K562 (cell line): ENCODE data around the gene POP5. TPM values are rescaled to one million over a fixed set of nuclear protein-coding genes. Genes with fewer than 3 reads are reported as not detected.

Source experiments
- CTCFL ChIP-seq: IDR thresholded peaks from 2 replicates; pipeline ENCODE4 v1.6.1; 2011; ENCODE audit warnings: borderline replicate concordance, low read depth, mild to moderate bottlenecking, moderate library complexity, low read length; ENCODE audit not compliant: insufficient read depth, poor library complexity, severe bottlenecking
- ETV1 ChIP-seq: fragments of 450-650 bp; conservative IDR thresholded peaks from 2 replicates; pipeline ENCODE4 v1.6.1; 2016; ENCODE audit warnings: missing genetic modification characterization, control low read depth, low read depth, missing compliant biosample characterization
- HLTF ChIP-seq: fragments of 450-650 bp; IDR thresholded peaks from 2 replicates; pipeline ENCODE4 v1.6.1; 2016
- NR2C1 ChIP-seq, 2 experiments: fragments of 450-650 bp; IDR thresholded peaks; 2 replicates each; pipeline ENCODE4 v1.6.1; 2017; ENCODE audit warnings: mild to moderate bottlenecking in 2 of 2, antibody characterized with exemption in 1 of 2, inconsistent platforms in 1 of 2, missing compliant biosample characterization in 1 of 2, missing genetic modification characterization in 1 of 2
- REST ChIP-seq, 2 experiments: fragments of 450-650 bp; formaldehyde crosslinking in 1 of 2; IDR thresholded peaks; 2 replicates each; pipeline versions ENCODE4 v1.4.0 to v1.6.1; 2014 to 2020; ENCODE audit warnings: mild to moderate bottlenecking in 2 of 2, borderline replicate concordance in 1 of 2, low read depth in 1 of 2
- ZNF239 ChIP-seq: fragments of 250-450 bp; sonication (Bioruptor Pico); IDR thresholded peaks from 2 replicates; pipeline ENCODE4 v1.4.0; 2020; ENCODE audit warnings: mild to moderate bottlenecking
- polyA plus RNA-seq, 8 experiments: library from polyadenylated mRNA; depleted of rRNA in 4 of 8; stranded (reverse) in 5 of 8; unstranded in 3 of 8; fragments of >200 nt; fragmentation: Nextera tagmentation in 2 of 8; fragmentation: Illumina TruSeq in 1 of 8; extraction: Ambion mirVana in 2 of 8; extraction: Trizol in 1 of 8; gene quantifications; 2 replicates each; pipeline versions ENCODE4 v1.2.1 to v1.2.3, GENCODE V29; 2011 to 2014; ENCODE audit warnings: inconsistent platforms in 1 of 8, missing spikeins in 1 of 8
- total RNA-seq, 7 experiments: library from RNA; depleted of rRNA in 6 of 7; stranded (reverse); fragments of >200 nt in 6 of 7; fragmentation: Illumina TruSeq in 2 of 7; extraction: Trizol in 2 of 7; gene quantifications; 2 replicates each; pipeline versions ENCODE4 v1.2.1 to v1.2.3, GENCODE V29; 2011 to 2021; ENCODE audit warnings: low replicate concordance in 1 of 7

POP5 gene
- total and polyA plus RNA-seq, 9 of the 15 experiments (the other 6 are each of a cell fraction or from before 2014, with no cell fraction given) = 57.5 to 253 (median 73.8) TPM

- TF ChIP-seq CTCFL (no peak), NR2C1 (IDR thresholded peaks at IDR 0.05) (no peak), NR2C1 (tag; IDR thresholded peaks at IDR 0.05) (0 out of 2 replicates have a peak, but pooled peaks have one; percentile 36), HLTF (no peak), ETV1 (tag) (no peak), REST (IDR thresholded peaks at IDR 0.05; ENCODE audit: borderline replicate concordance) (no peak), REST (CRISPR knock-in tag; IDR thresholded peaks at IDR 0.05; ENCODE audit: low read depth) (no peak), ZNF239 (CRISPR knock-in tag) (no peak)
Observed at GRCh38 chr12:120534703-120535655, 46.2 kb downstream of the POP5 start (continued).
